ENCODE measurements around the gene OLFML3. TPM values are rescaled to one million over a fixed set of nuclear protein-coding genes. Genes with fewer than 3 reads are reported as not detected.

Gene OLFML3
- total RNA-seq = 10 to 100 TPM in 1 of 2 donors, 1 to 10 TPM in 1; 4.1 to 23.5 TPM
- long read RNA-seq, partial matches to known transcripts = 0 of 1 reads
- long read RNA-seq, other reads (novel, unspliced or antisense) = 0 of 1 reads

- intact Hi-C loops (cut with DNase I, micrococcal nuclease) = loop anchor here in 1 of 2 donors (2.0 to 10.0 kb wide), 2 partner anchors 304 to 436 kb away; no protein-coding TSS in a partner anchor
- DNase-seq = peak; percentile 81 to 90
- ATAC-seq = peak; percentile 82
Measured at GRCh38 chr1:113978863-113979702, at the start of gene OLFML3. TSS of gene OLFML3 (plus strand) at chr1:113979474. CDS start at chr1:113979517, 43 bp downstream.

GRCh38 chr1:113929750-113930498 is 49.4 kb upstream of the OLFML3 start:
- peak; percentile 55 for ATAC-seq
- intact Hi-C loops (cut with DNase I, micrococcal nuclease) = no loop called here
- DNase-seq = peak; percentile 41 to 67

- peak; percentile 40 to 53 for DNase-seq
- intact Hi-C loops (cut with DNase I, micrococcal nuclease) = no loop called here
- peak; percentile 28 for ATAC-seq
Measured at GRCh38 chr1:113930499-113931161, 48.6 kb upstream of the OLFML3 start.

GRCh38 chr1:113931451-113931851 is 47.8 kb upstream of the OLFML3 start:
- no peak for DNase-seq
- peak; percentile 15 for ATAC-seq
- intact Hi-C loops (cut with DNase I, micrococcal nuclease) = no loop called here

GRCh38 chr1:113934006-113934405 is 45.3 kb upstream of the OLFML3 start:
- intact Hi-C loops (cut with DNase I, micrococcal nuclease) = no loop called here
- DNase-seq (no peak), ATAC-seq (no peak)

- DNase-seq (no peak), ATAC-seq (no peak)
- intact Hi-C loops (cut with DNase I, micrococcal nuclease) = no loop called here
Measured at GRCh38 chr1:113934511-113935055, 44.7 kb upstream of the OLFML3 start.

GRCh38 chr1:113935176-113935575 is 44.1 kb upstream of the OLFML3 start:
- ATAC-seq = no peak
- intact Hi-C loops (cut with DNase I, micrococcal nuclease) = no loop called here
- no peak for DNase-seq

- ATAC-seq (no peak), DNase-seq (no peak)
- intact Hi-C loops (cut with DNase I, micrococcal nuclease) = no loop called here
Measured at GRCh38 chr1:113935970-113936369, 43.3 kb upstream of the OLFML3 start.

- no peak for DNase-seq
- ATAC-seq = no peak
- intact Hi-C loops (cut with DNase I, micrococcal nuclease) = no loop called here
Measured at GRCh38 chr1:113937146-113937545, 42.1 kb upstream of the OLFML3 start.

- DNase-seq (no peak), ATAC-seq (no peak)
- intact Hi-C loops (cut with DNase I, micrococcal nuclease) = no loop called here
Measured at GRCh38 chr1:113938192-113938591, 41.1 kb upstream of the OLFML3 start.

- intact Hi-C loops (cut with DNase I, micrococcal nuclease) = loop anchor here in 1 of 2 donors (10.0 kb wide), 1 partner anchor 106 kb away; no protein-coding TSS in a partner anchor
- DNase-seq = no peak
- no peak for ATAC-seq
Measured at GRCh38 chr1:113940365-113941244, 38.7 kb upstream of the OLFML3 start.

- ATAC-seq (no peak), DNase-seq (no peak)
- intact Hi-C loops (cut with DNase I, micrococcal nuclease) = loop anchor here in 1 of 2 donors (10.0 kb wide), 1 partner anchor 106 kb away; no protein-coding TSS in a partner anchor
Measured at GRCh38 chr1:113941245-113941559, 38.1 kb upstream of the OLFML3 start.

- no peak for DNase-seq
- intact Hi-C loops (cut with DNase I, micrococcal nuclease) = loop anchor here in 1 of 2 donors (10.0 kb wide), 1 partner anchor 108 kb away; no protein-coding TSS in a partner anchor
- ATAC-seq = no peak
Measured at GRCh38 chr1:113942527-113942926, 36.7 kb upstream of the OLFML3 start.

GRCh38 chr1:113943028-113943811 is 36.1 kb upstream of the OLFML3 start:
- no peak for DNase-seq
- no peak for ATAC-seq
- intact Hi-C loops (cut with DNase I, micrococcal nuclease) = loop anchor here in 1 of 2 donors (10.0 kb wide), 1 partner anchor 108 kb away; no protein-coding TSS in a partner anchor

- intact Hi-C loops (cut with DNase I, micrococcal nuclease) = loop anchor here in 1 of 2 donors (10.0 kb wide), 1 partner anchor 111 kb away; no protein-coding TSS in a partner anchor
- DNase-seq (no peak), ATAC-seq (no peak)
Measured at GRCh38 chr1:113945329-113945728, 33.9 kb upstream of the OLFML3 start.

GRCh38 chr1:113946112-113946511 is 33.2 kb upstream of the OLFML3 start:
- ATAC-seq = no peak
- intact Hi-C loops (cut with DNase I, micrococcal nuclease) = loop anchor here in 1 of 2 donors (10.0 kb wide), 1 partner anchor 111 kb away; no protein-coding TSS in a partner anchor

More at GRCh38 chr1:113946112-113946511, 33.2 kb upstream of the OLFML3 start:
- no peak for DNase-seq

All from left colon (tissue), 2 donors.